ENCODE measurements around the gene LHFPL6. TPM values are rescaled to one million over a fixed set of nuclear protein-coding genes. Genes with fewer than 3 reads are reported as not detected.

LHFPL6 gene
- total RNA-seq, 1 donor from 2014 or later, result 5.3 TPM

DNA sequence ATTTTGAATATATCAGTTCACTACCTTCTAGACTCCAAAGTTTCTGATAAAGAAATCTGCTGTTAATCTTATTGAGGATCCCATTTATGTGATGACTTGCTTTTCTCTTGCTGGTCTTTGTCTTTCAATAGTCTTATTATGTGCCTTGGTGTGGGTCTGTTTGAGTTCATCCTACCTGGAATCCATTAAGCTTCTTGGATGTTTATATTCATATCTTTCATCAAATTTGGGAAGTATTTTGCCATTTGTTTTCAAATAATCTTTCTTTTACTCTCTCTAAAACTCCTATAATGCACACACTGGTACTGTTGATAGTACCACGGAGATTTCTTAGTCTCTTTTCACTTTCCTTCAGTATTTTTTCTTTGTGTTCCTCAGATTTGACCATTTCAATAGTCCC, 28.3 kb upstream of the LHFPL6 start:
- no peak for DNase-seq (ENCODE audit: low read depth)
- FAIRE-seq, result no peak
- Histone ChIP-seq H3K27me3 (ENCODE audit: control insufficient read depth, insufficient read depth, low read length) (no peaks in the 10 kb centered on the region), H3K4me3 (ENCODE audit: low read depth, low read length) (no peak overlapping the region), H3K36me3 (ENCODE audit: control insufficient read depth, insufficient read depth, low read length) (no peaks in the 10 kb centered on the region)
- no peak for TF ChIP-seq CTCF (IDR thresholded peaks at IDR 0.05; ENCODE audit: insufficient read depth, low read length, severe bottlenecking)

DNA sequence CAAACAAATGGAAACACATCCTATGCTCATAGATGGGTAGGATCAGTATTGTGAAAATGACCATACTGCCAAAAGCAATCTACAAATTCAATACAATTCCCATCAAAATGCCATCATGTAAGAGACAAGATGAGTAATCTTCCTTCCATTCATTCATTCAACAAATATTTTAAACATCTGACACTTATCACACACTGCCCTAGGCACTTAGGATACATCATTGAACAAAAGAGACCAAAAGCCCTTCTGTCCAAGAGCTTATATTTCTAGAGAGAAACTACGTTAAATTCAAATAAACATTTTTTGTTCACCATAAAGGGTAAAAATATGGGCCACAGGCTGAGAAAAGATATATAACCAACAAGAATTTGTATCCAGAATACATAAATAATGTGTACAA, 20.5 kb upstream of the LHFPL6 start:
- Histone ChIP-seq H3K36me3 (ENCODE audit: control insufficient read depth, insufficient read depth, low read length) (no peaks in the 10 kb centered on the region), H3K27me3 (ENCODE audit: control insufficient read depth, insufficient read depth, low read length) (no peaks in the 10 kb centered on the region), H3K4me3 (ENCODE audit: low read depth, low read length) (no peak overlapping the region)
- TF ChIP-seq CTCF (IDR thresholded peaks at IDR 0.05; ENCODE audit: insufficient read depth, low read length, severe bottlenecking), result no peak
- no peak for DNase-seq (ENCODE audit: low read depth)
- no peak for FAIRE-seq

DNA sequence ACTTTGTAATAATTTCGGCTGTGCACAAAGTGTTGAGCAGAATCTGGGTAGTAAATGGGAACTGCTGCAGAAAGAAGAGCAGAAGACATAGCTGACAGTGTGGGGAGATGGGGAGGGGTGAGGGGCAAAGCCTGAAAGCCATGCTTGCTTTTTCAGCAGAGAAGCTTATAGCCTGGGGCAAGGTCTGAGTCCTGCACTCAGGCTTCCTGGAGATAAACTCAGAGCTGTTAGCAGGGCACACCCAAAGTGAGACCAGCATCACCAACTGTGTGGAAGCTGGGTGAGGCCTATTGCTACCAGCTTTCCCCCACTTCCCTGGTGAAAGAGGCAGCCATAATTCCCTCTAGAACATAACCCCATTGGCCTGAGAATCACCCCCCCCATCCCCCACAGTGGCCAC, 15.6 kb upstream of the LHFPL6 start:
- TF ChIP-seq CTCF (IDR thresholded peaks at IDR 0.05; ENCODE audit: insufficient read depth, low read length, severe bottlenecking), result no peak
- H3K27me3 ChIP-seq (ENCODE audit: control insufficient read depth, insufficient read depth, low read length), result no peaks in the 10 kb centered on the region
- FAIRE-seq, result no peak
- H3K36me3 ChIP-seq (ENCODE audit: control insufficient read depth, insufficient read depth, low read length), result no peaks in the 10 kb centered on the region
- no peak for DNase-seq (ENCODE audit: low read depth)
- H3K4me3 ChIP-seq (ENCODE audit: low read depth, low read length), result no peak overlapping the region

GRCh38 chr13:39616087-39616694, 13.2 kb upstream of the LHFPL6 start:
- Histone ChIP-seq H3K36me3 (ENCODE audit: control insufficient read depth, insufficient read depth, low read length) (no peaks in the 10 kb centered on the region), H3K4me3 (ENCODE audit: low read depth, low read length) (no peak overlapping the region), H3K27me3 (ENCODE audit: control insufficient read depth, insufficient read depth, low read length) (no peaks in the 10 kb centered on the region)
- DNase-seq (ENCODE audit: low read depth) (peak; percentile 57), FAIRE-seq (no peak)
- TF ChIP-seq CTCF (IDR thresholded peaks at IDR 0.05; ENCODE audit: insufficient read depth, low read length, severe bottlenecking), result peak; percentile 83

- H3K4me3 ChIP-seq (ENCODE audit: low read depth, low read length), result no peak overlapping the region
- no peaks in the 10 kb centered on the region for H3K36me3 ChIP-seq (ENCODE audit: control insufficient read depth, insufficient read depth, low read length)
- H3K27me3 ChIP-seq (ENCODE audit: control insufficient read depth, insufficient read depth, low read length), result no peaks in the 10 kb centered on the region
- peak; percentile 68 for DNase-seq (ENCODE audit: low read depth)
- peak; percentile 56 for TF ChIP-seq CTCF (IDR thresholded peaks at IDR 0.05; ENCODE audit: insufficient read depth, low read length, severe bottlenecking)
- no peak for FAIRE-seq
Observed at GRCh38 chr13:39612023-39612637, 9.1 kb upstream of the LHFPL6 start.

DNA sequence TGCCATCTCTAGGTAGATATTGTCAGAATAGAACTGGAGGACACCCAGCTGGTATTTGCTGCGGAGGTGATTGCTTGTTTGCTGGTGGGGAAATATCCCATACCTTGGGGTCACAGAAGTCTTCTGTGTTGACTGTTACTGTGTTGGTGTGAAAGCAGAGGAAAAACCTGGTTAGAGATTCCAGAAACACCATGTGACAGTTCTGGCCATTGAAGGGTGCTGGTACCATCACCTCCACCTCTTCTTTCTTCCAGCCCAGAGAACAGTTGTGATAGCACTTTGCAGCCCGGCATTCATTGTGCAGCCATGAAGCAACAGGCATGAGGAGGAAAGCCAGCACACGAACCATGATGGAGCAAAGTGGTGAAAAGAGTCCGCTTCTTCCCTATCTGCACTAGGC, 4.9 kb upstream of the LHFPL6 start:
- FAIRE-seq (no peak), DNase-seq (ENCODE audit: low read depth) (no peak)
- TF ChIP-seq CTCF (IDR thresholded peaks at IDR 0.05; ENCODE audit: insufficient read depth, low read length, severe bottlenecking), result no peak
- Histone ChIP-seq H3K27me3 (ENCODE audit: control insufficient read depth, insufficient read depth, low read length) (no peaks in the 10 kb centered on the region), H3K36me3 (ENCODE audit: control insufficient read depth, insufficient read depth, low read length) (no peaks in the 10 kb centered on the region), H3K4me3 (ENCODE audit: low read depth, low read length) (no peak overlapping the region)
